Naive thymus-derived CD4-positive, alpha-beta T cell (primary cell): ENCODE results near the gene VWA5B2. TPM values are rescaled to one million over a fixed set of nuclear protein-coding genes. Genes with fewer than 3 reads are reported as not detected.
"Not testable (repeated sequence)": the region's sequence is repeated elsewhere in the genome, so short reads cannot be mapped to it uniquely, and the experiment has no call there.

Experiments
- ATAC-seq: fragments of 150-1000 bp; cut with Tn5 transposase; 2 replicates; pipeline ENCODE4 v1.10.0; 2021; ENCODE audit warnings: mild to moderate bottlenecking, moderate library complexity
- CTCF ChIA-PET: fragments of 350-600 bp; sonication (Branson Sonifier 250); formaldehyde crosslinking; loops from one replicate; lab custom pipeline; 2021; ENCODE audit warnings: antibody characterized with exemption; lab: Charles Lee
- POLR2A ChIA-PET: fragments of 350-600 bp; sonication (Branson Sonifier 250); formaldehyde crosslinking; loops from one replicate; lab custom pipeline; 2021; ENCODE audit warnings: antibody characterized with exemption, inconsistent platforms; lab: Charles Lee
- DNase-seq, 9 donors: peaks; one replicate each; pipeline versions ENCODE4 v3.0.0 to v3.0.0-alpha.2; 2020 to 2022; ENCODE audit warnings: mixed read lengths in 1 of 9
- H3K27ac ChIP-seq: one replicate; pipeline ENCODE4 v1.7.0; 2013; ENCODE audit warnings: mild to moderate bottlenecking, low read depth, low read length, moderate library complexity
- H3K27me3 ChIP-seq, 2 donors: one replicate each; pipeline ENCODE4 v1.7.0; 2013; ENCODE audit warnings: low read length in 2 of 2, mild to moderate bottlenecking in 2 of 2, moderate library complexity in 2 of 2; ENCODE audit not compliant: control insufficient read depth in 2 of 2, insufficient read depth in 2 of 2
- H3K36me3 ChIP-seq, 3 experiments: 1 replicate in 2 of 3; 2 replicates in 1 of 3; pipeline ENCODE4 v1.7.0; 2013; ENCODE audit warnings: low read length in 3 of 3, mild to moderate bottlenecking in 3 of 3, moderate library complexity in 1 of 3; ENCODE audit not compliant: insufficient read depth in 3 of 3, control insufficient read depth in 2 of 3
- H3K4me1 ChIP-seq, 2 donors: one replicate each; pipeline ENCODE4 v1.7.0; 2013; ENCODE audit warnings: low read length in 2 of 2, mild to moderate bottlenecking in 2 of 2, moderate library complexity in 1 of 2; ENCODE audit not compliant: control insufficient read depth in 2 of 2, insufficient read depth in 2 of 2
- H3K4me3 ChIP-seq: 2 replicates; pipeline ENCODE4 v1.7.0; 2013; ENCODE audit warnings: mild to moderate bottlenecking, low read length
- H3K9me3 ChIP-seq, 3 experiments: 1 replicate in 2 of 3; 2 replicates in 1 of 3; pipeline ENCODE4 v1.7.0; 2013; ENCODE audit warnings: low read length in 3 of 3; ENCODE audit not compliant: control insufficient read depth in 2 of 3
- H3K27ac Mint-ChIP-seq, 9 donors: one replicate each; pipeline ENCODE4 v1.8.0; 2020 to 2022; ENCODE audit warnings: mixed read lengths in 9 of 9, mild to moderate bottlenecking in 8 of 9, moderate library complexity in 5 of 9, inconsistent platforms in 2 of 9
- H3K27me3 Mint-ChIP-seq, 5 donors: one replicate each; pipeline ENCODE4 v1.8.0; 2021 to 2022; ENCODE audit warnings: mixed read lengths in 5 of 5, mild to moderate bottlenecking in 1 of 5
- H3K36me3 Mint-ChIP-seq, 5 donors: one replicate each; pipeline ENCODE4 v1.8.0; 2020 to 2022; ENCODE audit warnings: mixed read lengths in 5 of 5, mild to moderate bottlenecking in 3 of 5, inconsistent platforms in 1 of 5
- H3K4me1 Mint-ChIP-seq, 7 donors: one replicate each; pipeline ENCODE4 v1.8.0; 2020 to 2022; ENCODE audit warnings: mixed read lengths in 7 of 7, mild to moderate bottlenecking in 3 of 7, inconsistent platforms in 1 of 7
- H3K4me3 Mint-ChIP-seq, 10 donors: one replicate each; pipeline ENCODE4 v1.8.0; 2020 to 2022; ENCODE audit warnings: mild to moderate bottlenecking in 10 of 10, mixed read lengths in 10 of 10, moderate library complexity in 6 of 10, inconsistent platforms in 2 of 10
- H3K9me3 Mint-ChIP-seq, 11 donors: one replicate each; pipeline ENCODE4 v1.8.0; 2020 to 2022; ENCODE audit warnings: mixed read lengths in 11 of 11, mild to moderate bottlenecking in 4 of 11, inconsistent platforms in 1 of 11, moderate library complexity in 1 of 11
- intact Hi-C, 2 donors: fragments of 100-400 bp; cut with micrococcal nuclease; formaldehyde crosslinking; loops; one replicate each; pipeline ENCODE4 v1.15.1; 2023
- polyA plus RNA-seq, 2 donors: library from polyadenylated mRNA; unstranded; fragments of 300-500 nt; fragmentation: Illumina TruSeq; gene quantifications; one replicate each; pipeline ENCODE4 v1.2.3, GENCODE V29; 2021
- total RNA-seq, 6 experiments: library from RNA in 5 of 6; stranded (reverse) in 5 of 6; gene quantifications; 1 replicate in 5 of 6; 2 replicates in 1 of 6; pipeline ENCODE4 v1.2.3 and lab custom pipeline; 2021 to 2026

VWA5B2 gene
- total and polyA plus RNA-seq, 7 experiments from 2014 or later: not detected

DNA sequence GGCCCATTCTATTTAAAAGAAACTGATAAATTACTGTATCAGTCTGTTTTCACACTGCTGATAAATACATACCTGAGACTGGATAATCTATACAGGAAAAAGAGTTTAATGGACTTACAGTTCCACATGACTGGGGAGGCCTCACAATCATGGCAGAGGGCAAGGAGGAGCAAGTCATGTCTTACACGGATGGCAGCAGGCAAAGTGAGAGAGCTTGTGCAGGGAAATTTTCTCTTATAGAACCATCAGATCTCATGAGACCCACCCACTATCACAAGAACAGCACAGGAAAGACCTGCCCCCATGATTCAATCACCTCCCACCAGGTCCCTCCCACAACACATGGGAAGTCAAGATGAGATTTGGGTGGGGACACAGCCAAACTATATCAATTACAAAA lies 37.9 kb downstream of the VWA5B2 start:
- H3K36me3 ChIP-seq, H3K27ac Mint-ChIP-seq, H3K4me3 ChIP-seq, H3K4me1 Mint-ChIP-seq, intact Hi-C loops, H3K9me3 ChIP-seq, H3K4me3 Mint-ChIP-seq, DNase-seq, CTCF ChIA-PET, H3K27ac ChIP-seq, H3K36me3 Mint-ChIP-seq, ATAC-seq, H3K4me1 ChIP-seq: not testable (repeated sequence)
- H3K27me3 ChIP-seq: peaks cover 0 to 15% of the 10 kb centered on the region in 2 donors
- POLR2A ChIA-PET: interaction anchor here (1.4 kb wide), 1 partner anchor 11 kb away, joined by 4 read pairs; no protein-coding TSS in a partner anchor
- Mint-ChIP-seq H3K27me3 (peaks cover 41 to 57% (median 50%) of the 10 kb centered on the region in 5 donors), H3K9me3 (peaks cover 0 to 14% (median 6%) of the 10 kb centered on the region in 11 donors)

DNA sequence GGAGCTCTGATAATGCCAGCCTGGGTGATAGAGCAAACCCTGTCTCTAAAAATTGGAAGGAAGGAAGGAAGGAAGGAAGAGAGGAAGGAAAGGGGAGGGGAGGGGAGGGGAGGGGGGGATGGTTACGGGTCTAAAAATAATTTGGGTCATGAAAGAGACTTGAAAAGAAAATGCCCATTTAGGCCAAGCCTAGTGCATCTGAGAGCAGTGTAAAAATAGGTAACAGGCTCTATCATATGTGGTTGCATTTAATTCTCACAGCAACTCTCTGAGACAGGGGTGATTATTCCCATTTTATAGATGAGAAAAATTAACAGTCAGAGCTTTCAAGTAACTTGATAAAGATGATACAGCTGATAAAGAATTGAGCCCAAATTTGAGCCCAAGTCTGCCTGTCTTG lies 42.9 kb downstream of the VWA5B2 start:
- no peak for ATAC-seq
- Histone ChIP-seq H3K9me3 (no peaks in the 10 kb centered on the region), H3K27ac (no peak overlapping the region), H3K4me3 (no peak overlapping the region), H3K27me3 (no peaks in the 10 kb centered on the region), H3K36me3 (no peaks in the 10 kb centered on the region), H3K4me1 (no peaks in the 10 kb centered on the region)
- Mint-ChIP-seq H3K27me3 (peaks cover 36 to 62% (median 46%) of the 10 kb centered on the region in 5 donors), H3K9me3 (peaks cover 0 to 12% (median 3%) of the 10 kb centered on the region in 11 donors), H3K36me3 (peaks cover 0 to 3% (median 0%) of the 10 kb centered on the region in 5 donors), H3K4me1 (peaks cover 0 to 8% (median 3%) of the 10 kb centered on the region in 7 donors), H3K4me3 (no peak overlapping the region), H3K27ac (no peak overlapping the region)
- CTCF ChIA-PET: interaction anchor here (0.6 kb wide), 1 partner anchor 689 kb away, joined by 4 read pairs; no protein-coding TSS in a partner anchor
- intact Hi-C loops: no loop called here
- POLR2A ChIA-PET: no interaction called here
- DNase-seq: no peak

DNA sequence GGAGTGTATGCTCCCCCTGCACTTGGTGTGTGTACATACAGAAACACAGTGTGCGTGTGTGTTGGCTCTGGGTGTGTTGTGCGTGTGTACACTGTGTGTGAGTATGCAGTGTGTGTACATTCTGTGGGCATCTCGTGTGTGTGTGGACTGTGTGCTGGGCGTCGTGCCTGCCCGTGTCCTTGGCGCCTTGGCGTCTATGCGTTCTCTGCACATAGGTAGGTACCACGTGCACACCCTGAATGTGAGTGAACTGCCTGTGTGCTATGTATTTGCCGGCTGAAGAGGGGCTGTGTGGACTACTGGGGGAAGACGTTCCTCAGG lies 46.0 kb downstream of the VWA5B2 start:
- Histone ChIP-seq H3K4me1 (no peaks in the 10 kb centered on the region), H3K9me3 (no peaks in the 10 kb centered on the region), H3K27me3 (peaks cover 0 to 3% of the 10 kb centered on the region in 2 donors), H3K27ac (no peak overlapping the region), H3K36me3 (no peaks in the 10 kb centered on the region), H3K4me3 (no peak overlapping the region)
- ATAC-seq: no peak
- no peak for DNase-seq
- H3K4me3 Mint-ChIP-seq: peak overlapping the region in 6 of 10 donors; percentile 2 to 69 (median 36)
- POLR2A ChIA-PET: no interaction called here
- no peaks in the 10 kb centered on the region for H3K36me3 Mint-ChIP-seq
- no peak overlapping the region for H3K27ac Mint-ChIP-seq
- H3K4me1 Mint-ChIP-seq: peaks cover 0 to 8% (median 3%) of the 10 kb centered on the region in 7 donors
- CTCF ChIA-PET: no interaction called here
- H3K27me3 Mint-ChIP-seq: peaks cover 38 to 62% (median 46%) of the 10 kb centered on the region in 5 donors
- H3K9me3 Mint-ChIP-seq: peaks cover 0 to 6% (median 0%) of the 10 kb centered on the region in 11 donors
- intact Hi-C loops: no loop called here

DNA sequence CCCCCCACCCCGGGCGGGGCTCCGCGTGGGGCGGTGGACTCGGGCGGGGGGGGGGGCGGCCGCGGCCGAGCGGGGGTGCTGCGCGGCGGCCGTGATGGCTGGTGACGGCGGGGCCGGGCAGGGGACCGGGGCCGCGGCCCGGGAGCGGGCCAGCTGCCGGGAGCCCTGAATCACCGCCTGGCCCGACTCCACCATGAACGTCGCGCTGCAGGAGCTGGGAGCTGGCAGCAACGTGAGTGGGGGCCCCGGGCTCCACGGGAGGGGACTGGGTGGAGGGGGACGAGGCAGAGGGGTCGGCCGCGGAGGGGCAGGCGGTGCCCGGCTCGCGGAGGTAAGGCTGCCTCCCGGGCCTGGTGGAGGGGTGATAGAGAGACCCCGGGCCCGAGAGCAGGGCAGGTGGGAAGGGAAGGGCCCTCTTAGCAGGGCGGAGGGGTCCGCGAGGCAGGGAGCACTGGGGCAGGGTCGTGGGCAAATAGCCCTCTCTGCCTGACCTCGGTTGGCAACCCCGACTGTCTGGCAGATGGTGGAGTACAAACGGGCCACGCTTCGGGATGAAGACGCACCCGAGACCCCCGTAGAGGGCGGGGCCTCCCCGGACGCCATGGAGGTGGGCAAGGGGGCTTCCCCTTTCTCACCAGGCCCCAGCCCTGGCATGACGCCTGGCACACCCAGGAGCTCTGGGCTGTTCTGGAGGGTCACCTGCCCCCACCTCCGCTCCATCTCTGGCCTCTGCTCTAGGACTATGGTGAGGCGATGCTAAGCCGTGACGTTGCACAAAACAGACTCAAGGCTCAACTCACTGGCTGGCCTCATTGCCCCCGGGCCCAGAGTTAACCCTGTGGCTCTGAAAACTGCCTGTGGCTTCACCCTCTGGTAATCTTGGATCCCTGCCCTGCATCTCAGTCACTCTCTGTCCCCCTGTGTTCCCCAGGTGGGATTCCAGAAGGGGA lies 46.9 kb downstream of the VWA5B2 start, which contains the start of gene ECE2:
TSS of gene ECE2 (plus strand) at position 62 of the 950 bp plus-strand sequence. CDS start at position 194, 132 bp downstream.
- Mint-ChIP-seq H3K9me3 (peaks cover 0 to 6% (median 0%) of the 10 kb centered on the region in 11 donors), H3K36me3 (no peaks in the 10 kb centered on the region), H3K27ac (no peak within 1 kb of the TSS), H3K4me1 (peaks cover 0 to 8% (median 3%) of the 10 kb centered on the region in 7 donors), H3K4me3 (peak within 1 kb of the TSS in 6 of 10 donors; percentile 2 to 69 (median 36)), H3K27me3 (peaks cover 38 to 68% (median 46%) of the 10 kb centered on the region in 5 donors)
- intact Hi-C loops: no loop called here
- DNase-seq (no peak), ATAC-seq (no peak)
- no peak within 1 kb of the TSS for H3K27ac ChIP-seq
- H3K27me3 ChIP-seq: peaks cover 0 to 3% of the 10 kb centered on the region in 2 donors
- no peaks in the 10 kb centered on the region for H3K9me3 ChIP-seq
- no peaks in the 10 kb centered on the region for H3K36me3 ChIP-seq
- H3K4me3 ChIP-seq: no peak within 1 kb of the TSS
- ChIA-PET POLR2A (no interaction called here), CTCF (no interaction called here)
- no peaks in the 10 kb centered on the region for H3K4me1 ChIP-seq

DNA sequence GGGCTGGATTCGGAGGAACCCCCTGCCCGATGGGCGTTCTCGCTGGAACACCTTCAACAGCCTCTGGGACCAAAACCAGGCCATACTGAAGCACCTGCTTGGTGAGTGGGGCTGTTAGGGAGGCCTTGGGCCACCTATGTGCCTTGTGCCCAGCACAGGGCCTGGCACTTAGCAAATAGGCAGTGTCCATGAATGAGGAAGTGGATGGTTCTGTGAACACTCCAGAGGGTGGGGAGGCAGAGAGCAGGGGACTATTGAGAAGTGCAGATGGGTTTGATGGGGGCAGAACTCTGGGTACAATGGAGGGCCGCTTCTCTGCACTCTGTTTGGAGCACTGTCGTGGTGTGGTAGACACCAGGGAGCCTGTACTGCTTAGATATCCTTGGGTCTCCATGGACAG lies 48.0 kb downstream of the VWA5B2 start:
- ATAC-seq (peak; percentile 24), DNase-seq (no peak)
- H3K27ac Mint-ChIP-seq: no peak overlapping the region
- H3K4me1 ChIP-seq: no peaks in the 10 kb centered on the region
- H3K4me1 Mint-ChIP-seq: peaks cover 0 to 8% (median 3%) of the 10 kb centered on the region in 7 donors
- peaks cover 0 to 2% (median 0%) of the 10 kb centered on the region in 11 donors for H3K9me3 Mint-ChIP-seq
- intact Hi-C loops: no loop called here
- no peak overlapping the region for H3K27ac ChIP-seq
- H3K4me3 ChIP-seq: no peak overlapping the region
- H3K4me3 Mint-ChIP-seq: peak overlapping the region in 1 of 10 donors; percentile 37
- ChIA-PET POLR2A (interaction anchor here (1.5 kb wide), 1 partner anchor 10 kb away, joined by 4 read pairs; no protein-coding TSS in a partner anchor), CTCF (interaction anchor here (0.6 kb wide), 1 partner anchor 54 kb away, joined by 4 read pairs; no protein-coding TSS in a partner anchor)
- no peaks in the 10 kb centered on the region for H3K9me3 ChIP-seq
- peaks cover 0 to 3% of the 10 kb centered on the region in 2 donors for H3K27me3 ChIP-seq
- H3K36me3 Mint-ChIP-seq: no peaks in the 10 kb centered on the region
- no peaks in the 10 kb centered on the region for H3K36me3 ChIP-seq
- peaks cover 34 to 57% (median 38%) of the 10 kb centered on the region in 5 donors for H3K27me3 Mint-ChIP-seq

DNA sequence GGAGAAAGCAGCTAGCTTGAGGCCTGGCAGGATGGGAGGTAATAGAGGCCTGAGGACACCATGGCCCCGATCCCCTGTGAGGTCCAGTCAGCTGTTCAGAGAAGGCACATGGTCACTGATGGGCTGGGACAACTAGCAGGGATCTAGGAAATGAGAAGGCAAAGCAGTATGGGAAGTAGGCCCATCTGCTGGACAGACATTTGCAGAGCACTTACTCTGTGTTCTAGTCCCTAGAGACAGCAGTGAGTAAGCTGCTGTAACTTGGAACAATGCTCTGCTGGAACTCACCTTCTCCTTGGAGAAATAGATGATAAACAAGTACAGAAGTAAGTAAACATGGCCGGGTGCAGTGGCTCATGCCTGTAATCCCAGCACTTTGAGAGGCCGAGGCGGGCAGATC lies 53.6 kb downstream of the VWA5B2 start:
- no peaks in the 10 kb centered on the region for H3K36me3 ChIP-seq
- H3K36me3 Mint-ChIP-seq: no peaks in the 10 kb centered on the region
- H3K4me3 Mint-ChIP-seq: no peak overlapping the region
- H3K27me3 ChIP-seq: no peaks in the 10 kb centered on the region
- intact Hi-C loops: no loop called here
- no peaks in the 10 kb centered on the region for H3K9me3 Mint-ChIP-seq
- ChIA-PET CTCF (interaction anchor here (1.1 kb wide), 1 partner anchor 57 kb away, joined by 3 read pairs; no protein-coding TSS in a partner anchor), POLR2A (no interaction called here)
- H3K27ac ChIP-seq: no peak overlapping the region
- H3K27me3 Mint-ChIP-seq: peaks cover 5 to 32% (median 18%) of the 10 kb centered on the region in 5 donors
- H3K4me3 ChIP-seq: no peak overlapping the region
- DNase-seq: no peak
- no peaks in the 10 kb centered on the region for H3K9me3 ChIP-seq
- H3K27ac Mint-ChIP-seq: no peak overlapping the region
- no peaks in the 10 kb centered on the region for H3K4me1 Mint-ChIP-seq
- no peaks in the 10 kb centered on the region for H3K4me1 ChIP-seq
- ATAC-seq: no peak
